GM12892 (cell line): ENCODE measurements around the gene KRT81.

Experiments
- POLR2A ChIP-seq: IDR thresholded peaks from 2 replicates; pipeline ENCODE4 v1.6.1; 2011; ENCODE audit warnings: low read depth, low read length, control low read depth
- POLR2AphosphoS5 ChIP-seq: IDR thresholded peaks from 2 replicates; pipeline ENCODE4 v1.6.1; 2011; ENCODE audit warnings: low read depth, low read length, control low read depth

- TF ChIP-seq POLR2A (no peak), POLR2AphosphoS5 (no peak)
Measured at GRCh38 chr12:52246720-52247621, 44.4 kb downstream of the KRT81 start.
